AG10803 (cell line): ENCODE results near the gene SLC13A4.
A peak's percentile ranks its signal among the peaks of the same experiment; 100 is the strongest.

ENCODE experiments used
- DNase-seq: peaks from one replicate; pipeline ENCODE4 v3.0.0; 2010; ENCODE audit warnings: low read depth
- H3K4me3 ChIP-seq: 2 replicates; pipeline ENCODE4 v1.5.1; 2011; ENCODE audit warnings: mild to moderate bottlenecking, low read length, control low read depth
- CTCF ChIP-seq: conservative IDR thresholded peaks from 2 replicates; pipeline ENCODE4 v1.5.1; 2011; ENCODE audit warnings: mild to moderate bottlenecking, low read length, control low read depth, inconsistent platforms

The SLC13A4 gene

GRCh38 chr7:135753616-135754413 lies 25.8 kb upstream of the SLC13A4 start:
- TF ChIP-seq CTCF = no peak
- DNase-seq = no peak
- H3K4me3 ChIP-seq = no peak overlapping the region

DNA sequence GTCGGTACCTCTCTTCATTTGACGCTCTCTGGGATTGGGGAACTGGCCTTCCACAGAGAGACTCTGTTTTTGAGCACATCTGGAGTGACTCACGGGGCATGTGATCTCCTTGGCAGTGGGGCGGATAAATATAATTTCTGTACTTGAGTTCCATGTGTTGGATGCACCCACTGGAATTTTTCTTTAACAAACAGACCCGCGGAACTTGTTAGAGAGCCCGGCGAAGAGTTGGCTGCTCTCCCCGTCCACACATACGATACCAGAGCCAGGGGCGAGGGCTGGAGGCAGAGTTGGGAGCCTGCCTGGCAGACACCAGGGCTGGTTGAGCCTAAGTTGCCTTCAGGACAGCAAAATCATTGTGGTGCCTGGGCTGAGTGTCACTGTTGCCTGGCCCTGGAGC lies 20.8 kb upstream of the SLC13A4 start, which contains the start of gene FAM180A:
Gene FAM180A, minus strand, starts transcription at position 44 of the 400 bp plus-strand sequence. CDS start 233 bp downstream, outside the sequence.
- TF ChIP-seq CTCF = no peak
- H3K4me3 ChIP-seq = peak within 1 kb of the TSS; percentile 68
- peak; percentile 95 for DNase-seq

DNA sequence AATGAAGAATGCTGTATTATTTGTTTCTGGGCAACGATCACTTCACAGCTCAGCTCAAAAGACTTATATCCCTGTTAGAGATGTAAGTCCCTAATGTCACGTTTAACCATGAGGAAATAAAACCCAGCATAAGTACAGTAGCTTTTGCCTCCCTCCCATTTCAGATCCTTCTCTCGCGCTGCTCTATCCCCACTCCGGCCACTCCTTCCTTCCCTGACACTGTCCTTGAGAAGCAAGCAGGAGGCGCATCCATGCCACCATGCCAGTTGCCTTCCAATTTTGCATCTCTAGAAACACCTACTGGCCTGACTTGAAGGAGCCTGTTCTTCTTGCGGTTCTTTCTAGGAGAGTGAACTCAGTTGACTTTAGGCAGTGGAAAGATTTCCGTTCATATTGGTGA lies 19.4 kb upstream of the SLC13A4 start:
- DNase-seq = peak; percentile 25
- TF ChIP-seq CTCF = no peak; the same call in 1 of the 2 replicates
- peak overlapping the region; percentile 68 for H3K4me3 ChIP-seq

DNA sequence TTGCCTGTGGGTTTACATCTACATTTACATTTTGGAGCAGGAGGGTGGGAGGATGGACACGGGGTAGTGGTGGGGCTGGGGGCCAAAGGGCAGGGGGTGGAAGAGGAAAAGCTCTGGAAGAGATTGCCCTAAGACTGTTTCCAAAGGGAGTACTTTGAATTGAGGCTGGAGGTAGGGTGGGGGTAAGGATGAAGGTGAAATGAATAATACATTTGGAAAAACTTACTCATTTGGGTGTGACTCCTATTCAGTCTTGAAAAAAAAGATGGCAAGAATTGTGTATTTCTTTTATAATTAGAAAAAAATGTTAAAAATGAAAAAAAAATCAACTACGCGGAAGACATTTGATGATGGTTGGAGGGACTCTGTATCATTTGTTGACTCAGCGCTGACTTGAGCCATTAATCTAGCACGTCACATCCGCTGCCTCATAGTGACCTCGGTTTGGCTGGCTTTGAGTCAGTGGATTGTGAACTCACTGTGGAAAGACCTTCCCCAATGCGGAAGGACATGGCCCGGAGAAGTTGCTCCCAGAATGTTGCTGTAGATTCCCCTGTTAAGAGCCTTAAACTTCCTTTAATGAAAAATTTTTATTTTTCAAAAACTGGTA lies 17.8 kb upstream of the SLC13A4 start:
- no peak for TF ChIP-seq CTCF
- H3K4me3 ChIP-seq = peak overlapping the region; percentile 68
- peak; percentile 98 for DNase-seq

DNA sequence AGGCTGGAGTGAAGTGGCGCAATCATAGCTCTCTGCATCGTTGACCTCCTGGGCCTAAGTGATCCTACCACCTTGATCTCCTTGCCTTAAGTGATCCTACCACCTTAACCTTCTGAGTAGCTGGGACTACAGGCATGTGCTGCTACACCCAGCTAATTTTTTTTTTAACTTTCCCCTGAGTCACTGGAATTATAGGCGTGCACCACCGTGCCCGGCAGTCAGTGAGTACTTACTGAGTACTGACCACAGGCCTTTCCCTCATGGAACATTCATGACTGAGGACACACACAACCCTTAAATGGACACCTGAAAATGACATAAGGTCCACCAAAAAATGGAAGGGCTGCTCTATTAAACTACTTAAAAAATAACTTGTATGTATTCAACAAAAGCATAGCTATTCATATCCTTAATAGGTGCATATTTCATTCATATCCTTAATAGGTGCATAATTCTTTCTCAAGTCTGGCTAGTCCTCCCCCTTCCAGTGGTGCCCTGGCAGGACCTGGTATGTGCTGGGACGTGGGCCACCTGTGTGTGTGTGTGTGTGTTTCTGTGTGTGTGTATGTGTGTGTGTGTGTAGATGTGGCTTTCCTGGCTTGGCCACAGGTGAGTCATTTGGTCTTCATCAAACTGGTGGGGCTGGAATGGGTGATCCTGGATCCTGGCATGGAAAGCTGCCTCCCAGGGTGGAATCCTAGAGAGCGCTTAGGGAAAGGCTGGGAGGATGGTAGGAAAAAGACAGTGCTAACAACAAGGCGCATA lies 17.1 kb upstream of the SLC13A4 start:
- TF ChIP-seq CTCF = no peak
- H3K4me3 ChIP-seq = peak overlapping the region; percentile 4
- peak; percentile 86 for DNase-seq

DNA sequence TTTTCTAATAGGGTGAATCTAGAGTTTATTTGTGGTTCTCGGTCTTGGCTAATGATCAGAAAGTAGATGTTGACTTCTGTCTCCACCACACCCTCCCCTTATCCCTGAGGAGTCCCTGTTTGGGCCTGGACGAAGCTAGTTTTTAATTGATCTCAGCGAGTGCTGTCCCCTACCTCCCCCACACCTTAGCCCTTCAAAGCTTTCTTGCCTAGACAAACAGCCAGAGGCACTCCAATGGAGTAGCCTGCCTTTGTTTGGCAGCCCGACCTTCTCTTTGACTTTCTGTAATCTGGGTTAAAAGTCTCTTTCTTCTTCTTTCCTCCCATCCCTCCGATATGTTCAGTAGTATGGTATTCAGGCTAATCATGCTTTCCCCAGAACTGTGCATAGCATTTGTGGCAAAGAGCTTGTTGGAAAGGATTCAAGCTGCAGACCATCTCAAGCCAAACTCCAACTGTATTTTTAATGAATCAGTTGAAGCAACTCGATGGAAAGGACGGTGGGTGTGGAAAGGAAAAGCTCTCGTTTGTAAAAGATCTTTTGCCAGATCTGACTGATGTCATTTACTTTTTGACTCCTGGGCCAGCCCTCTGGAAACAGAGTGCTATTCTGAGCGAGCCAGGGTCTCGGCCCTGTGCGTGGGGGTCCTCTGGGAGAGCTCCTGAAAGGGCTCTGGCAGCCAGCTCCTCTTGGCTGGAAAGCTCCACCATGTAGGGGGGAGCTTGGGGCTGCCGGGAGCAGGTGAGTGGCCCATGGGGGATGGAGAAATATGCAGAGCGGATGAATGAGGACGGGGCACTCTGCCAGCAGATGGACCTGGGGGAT lies 16.1 kb upstream of the SLC13A4 start:
- peak; percentile 82 for DNase-seq

More for the DNA sequence above, 16.1 kb upstream of the SLC13A4 start:
- H3K4me3 ChIP-seq = peak overlapping the region; percentile 22
- TF ChIP-seq CTCF = no peak
